Measurements from ENCODE around the gene EXOC3L2.

Gene EXOC3L2

DNA sequence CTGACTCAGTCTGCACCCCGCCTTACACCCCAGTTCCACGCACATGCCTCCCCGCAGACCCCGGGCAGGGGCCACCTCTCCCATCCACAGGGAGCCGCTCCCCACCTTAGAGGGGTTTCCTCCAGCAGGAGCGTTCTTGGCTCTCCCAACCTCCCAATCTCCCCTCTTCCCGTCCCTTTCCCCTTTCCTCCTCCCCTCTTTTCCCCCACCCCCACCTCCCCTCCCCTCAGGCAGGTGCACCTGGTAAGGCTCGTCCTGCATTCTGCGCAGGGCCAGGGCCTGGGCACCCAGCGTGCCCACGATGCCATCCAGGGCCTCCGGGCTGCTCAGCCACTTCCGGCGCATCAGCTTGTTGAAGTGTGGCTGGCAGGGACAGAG is 27.3 kb downstream of the EXOC3L2 start:
- DNase-seq, result no peak

DNA sequence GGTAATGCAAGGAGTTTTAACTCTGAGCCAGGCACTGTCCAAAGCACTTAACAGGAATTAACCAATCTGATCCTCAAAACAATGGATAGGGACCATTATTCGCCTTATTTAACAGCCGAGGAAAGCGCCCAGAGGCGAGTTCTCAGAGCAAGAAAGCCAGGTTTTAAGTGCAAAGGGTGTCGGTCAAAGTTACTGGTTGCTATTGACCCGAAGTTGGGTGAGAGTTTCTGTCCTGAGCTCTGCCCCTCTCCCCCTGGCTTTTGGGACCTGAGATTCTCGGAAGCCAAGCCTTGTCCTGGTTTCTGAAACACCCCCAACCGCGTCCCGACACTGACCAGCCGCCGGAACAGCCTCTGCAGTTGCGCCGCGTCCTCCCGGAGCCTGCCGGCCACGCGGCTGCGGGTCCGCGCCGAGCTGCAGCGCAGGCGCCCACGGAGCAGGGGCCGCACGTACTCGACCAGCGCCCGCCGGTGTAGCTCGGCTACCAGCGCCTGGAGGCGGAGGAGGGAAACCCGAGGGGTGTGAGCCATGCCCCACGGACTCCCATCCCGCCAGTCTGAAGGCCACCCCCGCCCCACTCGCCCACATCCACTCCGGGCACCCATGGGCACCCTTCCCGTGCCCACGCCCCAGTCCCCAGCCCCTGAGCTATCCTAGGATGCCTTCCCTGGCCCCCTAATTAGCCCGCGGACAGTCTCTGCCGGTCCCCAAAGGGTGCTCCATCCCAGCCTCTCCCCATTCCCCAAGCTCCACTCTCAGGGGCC is 27.8 kb downstream of the EXOC3L2 start:
- DNase-seq, result no peak

DNA sequence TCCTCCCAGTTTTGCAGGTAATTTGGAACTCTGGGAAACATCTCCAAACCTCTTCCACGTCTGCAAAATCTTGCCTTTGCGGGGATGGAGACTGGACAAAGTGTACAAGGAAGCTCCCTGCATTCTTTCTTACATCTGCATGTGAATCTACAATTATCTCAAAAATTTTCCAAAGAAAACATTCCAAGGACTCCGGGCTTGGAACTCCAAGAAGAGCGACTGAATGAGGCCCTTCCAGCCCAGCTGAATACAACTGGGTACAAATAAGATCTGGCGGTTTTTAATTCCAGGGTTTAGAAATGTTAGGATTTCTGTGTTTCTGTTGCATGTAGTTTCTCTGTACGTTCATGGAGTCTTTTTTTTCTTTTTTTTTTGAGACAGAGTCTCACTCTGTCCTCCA is 28.5 kb downstream of the EXOC3L2 start:
- DNase-seq, result no peak

DNA sequence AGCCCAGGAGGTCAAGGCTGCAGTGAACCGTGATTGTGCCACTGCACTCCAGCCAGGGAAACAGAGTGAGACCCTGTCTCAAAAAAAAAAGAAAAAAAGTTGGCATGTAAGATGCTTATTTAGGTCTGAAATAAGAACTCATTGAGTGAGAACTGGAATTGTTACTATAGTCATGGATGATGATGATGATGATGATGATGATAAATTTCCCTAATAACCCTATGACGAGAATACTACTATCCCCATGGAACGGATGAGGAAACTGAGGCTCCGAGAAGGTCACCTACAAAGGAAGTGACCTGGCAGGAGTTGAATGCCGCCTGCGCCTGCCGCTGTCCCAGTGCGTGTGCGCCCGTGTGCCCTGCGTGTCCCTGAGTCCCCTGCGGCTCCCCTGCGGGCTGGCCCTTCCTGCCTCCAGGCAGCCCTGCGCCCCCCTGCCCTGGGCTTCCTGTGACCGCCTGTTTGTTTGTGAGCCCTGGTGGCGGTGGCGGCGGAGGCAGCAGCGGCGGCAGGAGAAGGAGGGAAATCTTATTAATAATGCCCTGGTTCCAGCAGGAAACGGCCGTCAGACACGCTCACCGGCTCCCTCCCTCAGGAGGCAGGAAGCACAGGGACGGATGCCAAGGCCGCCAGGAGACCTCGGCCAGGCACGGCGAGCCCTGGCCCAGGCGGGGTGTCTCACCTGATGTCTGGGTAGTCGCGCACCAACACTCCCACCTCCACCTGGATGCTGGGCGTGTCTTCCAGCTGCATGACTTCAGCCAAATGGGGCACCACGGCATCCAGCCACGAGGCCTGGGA is 29.6 kb downstream of the EXOC3L2 start:
- DNase-seq, result no peak

DNA sequence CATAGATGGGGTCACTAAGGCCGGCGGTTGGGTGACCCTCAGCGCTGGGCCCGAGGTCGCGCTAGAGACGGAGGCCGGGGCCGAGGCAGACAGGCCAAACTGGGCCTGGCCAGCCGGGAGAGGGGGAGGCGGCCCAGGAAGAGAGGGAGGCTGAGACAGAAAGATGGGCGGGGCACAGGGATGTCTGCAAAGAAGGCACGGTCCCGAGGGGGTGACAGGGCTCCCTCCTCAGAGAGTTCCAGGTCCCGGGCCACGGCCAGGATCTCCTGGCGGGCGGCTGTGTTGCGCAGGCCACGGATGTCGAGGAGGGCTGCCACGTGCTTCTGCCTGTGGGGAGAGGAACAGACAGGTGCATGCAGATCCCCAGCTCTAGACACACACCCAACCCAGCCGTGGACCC is 32.2 kb downstream of the EXOC3L2 start:
- DNase-seq, result no peak

DNA sequence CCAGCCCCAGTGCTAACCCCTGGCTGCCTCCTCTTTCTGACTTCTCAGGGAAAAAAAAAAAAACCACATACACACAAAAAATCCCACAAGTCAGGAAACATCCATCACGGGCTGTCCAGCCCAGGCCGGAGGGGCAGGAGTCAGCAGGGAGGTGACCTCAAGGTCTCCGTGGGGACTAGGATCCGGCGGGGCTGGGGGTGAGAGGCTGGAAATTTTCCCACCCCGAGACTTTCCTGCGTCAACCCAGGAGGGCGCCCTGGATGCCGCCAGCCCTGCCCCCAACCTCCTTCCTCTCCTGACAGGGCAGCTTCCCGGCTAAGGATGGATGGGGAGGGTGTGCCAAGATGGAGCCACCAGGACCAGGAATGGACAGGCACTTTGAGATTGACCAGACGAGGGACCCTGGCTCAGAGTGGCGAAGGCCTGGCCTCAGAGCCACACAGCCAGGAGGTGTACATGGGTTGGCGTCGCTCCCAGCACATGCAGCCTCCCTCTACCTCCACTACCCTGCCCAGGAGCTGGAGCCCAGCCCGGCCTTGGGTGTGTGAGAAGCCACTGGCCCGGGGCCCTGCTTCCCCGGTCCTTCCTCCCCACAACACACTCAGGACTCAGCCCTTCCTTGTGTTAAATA is 33.3 kb downstream of the EXOC3L2 start:
- no peak for DNase-seq

DNA sequence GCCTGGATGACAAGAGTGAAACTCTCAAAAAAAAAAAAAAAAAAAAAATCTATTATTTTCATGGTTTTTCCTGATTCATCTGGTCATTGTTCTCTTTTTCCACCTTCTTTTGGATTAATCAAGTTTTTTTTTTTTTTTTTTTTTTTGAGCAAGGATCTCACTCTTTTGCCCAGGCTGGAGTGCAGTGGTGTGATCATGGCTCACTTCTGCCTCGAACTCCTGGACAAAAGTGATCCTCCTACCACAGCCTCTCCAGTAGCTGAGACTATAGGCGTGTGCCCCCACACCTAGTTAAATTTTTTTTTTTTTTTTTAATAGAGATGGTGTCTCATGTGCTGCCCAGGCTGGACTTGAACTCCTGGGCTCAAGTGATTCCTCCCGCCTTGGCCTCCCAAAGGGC is 38.9 kb downstream of the EXOC3L2 start:
- DNase-seq, result no peak

DNA sequence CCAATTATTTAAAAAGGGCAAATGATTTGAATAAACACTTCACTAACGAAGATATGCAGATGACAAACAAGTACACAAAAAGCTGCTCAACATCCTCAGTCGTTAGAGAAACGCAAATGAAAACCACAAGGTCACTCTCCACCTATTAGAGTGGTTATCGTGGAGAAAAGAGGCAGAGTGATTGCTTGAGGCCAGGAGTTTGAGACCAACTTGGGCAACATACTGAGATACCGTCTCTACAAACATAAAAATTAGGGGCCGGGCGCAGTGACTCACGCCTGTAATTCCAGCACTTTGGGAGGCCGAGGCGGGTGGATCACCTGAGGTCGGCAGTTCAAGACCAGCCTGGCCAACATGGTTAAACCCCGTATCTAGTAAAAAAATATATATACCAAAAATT is 39.4 kb downstream of the EXOC3L2 start:
- DNase-seq, result no peak

DNA sequence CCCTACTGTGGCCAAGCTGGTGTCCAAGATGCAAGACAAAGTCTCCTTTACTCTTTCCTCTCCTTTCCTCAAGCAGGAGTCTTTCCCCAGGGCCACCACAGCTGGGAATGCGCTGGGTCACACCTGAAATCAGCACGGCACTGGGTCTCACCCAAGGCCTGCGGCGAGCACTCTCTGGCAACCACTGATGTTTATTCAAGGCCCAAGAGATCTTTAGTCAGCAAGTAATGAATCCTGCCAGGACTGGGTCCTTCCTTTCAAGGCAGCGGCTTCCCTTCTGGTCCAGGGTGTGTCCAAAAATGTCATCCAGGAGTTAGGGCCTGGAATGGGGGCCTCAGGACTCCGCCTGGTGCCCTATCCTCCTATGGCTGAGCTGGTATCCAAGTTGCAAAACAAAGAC is 42.6 kb downstream of the EXOC3L2 start:
- no peak for DNase-seq

DNA sequence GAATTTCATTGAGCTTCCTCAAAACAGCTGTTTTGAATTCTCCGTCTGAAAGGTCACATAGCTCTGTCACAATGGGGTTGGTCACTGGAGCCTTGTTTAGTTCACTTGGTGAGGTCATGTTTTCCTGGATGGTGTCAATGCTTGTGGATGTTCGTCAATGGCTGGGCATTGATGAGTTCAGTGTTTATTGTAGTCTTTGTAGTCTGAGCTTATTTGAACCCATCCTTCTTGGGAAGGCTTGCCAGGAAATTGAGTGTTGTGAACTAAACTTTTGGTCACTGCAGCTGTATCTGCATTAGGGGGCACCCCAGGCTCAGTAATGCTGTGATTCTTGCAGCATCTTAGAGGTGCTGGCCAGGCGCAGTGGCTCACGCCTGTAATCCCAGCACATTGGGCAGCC is 44.6 kb downstream of the EXOC3L2 start:
- DNase-seq, result no peak

DNA sequence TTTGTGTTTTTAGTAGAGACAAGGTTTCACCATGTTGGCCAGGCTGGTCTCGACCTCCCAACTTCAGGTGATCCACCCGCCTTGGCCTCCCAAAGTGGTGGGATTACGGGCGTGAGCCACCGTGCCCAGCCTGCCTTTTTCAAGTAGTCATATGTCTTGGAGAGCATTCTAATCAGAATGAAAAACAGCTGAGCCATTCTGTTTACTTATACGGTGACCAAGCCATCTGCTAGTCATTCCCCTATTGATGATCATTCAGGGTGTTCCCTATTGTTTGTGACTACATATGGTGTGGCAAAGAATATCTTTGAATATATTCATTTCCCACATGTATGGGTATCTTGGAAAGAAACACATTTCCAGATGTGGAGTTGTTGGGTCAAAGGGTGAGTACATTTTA is 49.4 kb downstream of the EXOC3L2 start:
- no peak for DNase-seq

DNA sequence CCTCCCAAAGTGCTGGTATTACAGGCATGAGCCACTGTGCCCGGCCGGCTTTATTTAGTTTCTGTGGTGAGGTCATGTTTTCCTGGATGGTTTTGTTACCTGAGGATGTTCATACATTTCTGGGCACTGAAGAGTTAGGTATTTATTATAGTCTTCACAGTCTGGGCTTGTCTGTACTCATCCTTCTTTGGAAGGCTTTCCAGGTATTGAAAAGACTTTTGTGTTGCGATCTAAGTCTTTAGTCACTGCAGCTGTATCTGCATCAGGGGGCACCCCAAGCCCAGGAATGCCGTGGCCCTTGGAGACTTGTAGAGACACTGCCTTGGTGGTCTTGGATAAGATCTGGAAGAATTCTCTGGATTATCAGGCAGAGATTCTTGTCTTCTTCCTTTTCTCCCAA is 53.8 kb downstream of the EXOC3L2 start:
- no peak for DNase-seq

DNA sequence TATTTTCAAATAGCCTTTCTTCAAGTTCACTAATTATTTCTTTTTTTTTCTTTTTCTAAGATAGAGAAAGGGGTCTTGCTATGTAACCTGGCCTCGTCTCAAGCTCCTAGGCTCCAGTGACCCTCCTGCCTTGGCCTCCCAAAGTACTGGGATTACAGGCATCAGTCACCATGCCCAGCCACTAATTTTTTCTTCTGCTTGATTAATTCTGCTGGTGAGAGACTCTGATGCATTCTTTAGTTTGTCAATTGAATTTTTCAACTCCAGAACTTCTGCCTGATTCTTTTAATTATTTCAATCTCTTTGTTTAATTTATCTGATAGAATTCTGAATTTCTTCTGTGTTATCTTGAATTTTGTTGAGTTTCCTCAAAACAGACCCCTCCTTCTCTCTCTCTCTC is 55.2 kb downstream of the EXOC3L2 start:
- DNase-seq, result no peak

DNA sequence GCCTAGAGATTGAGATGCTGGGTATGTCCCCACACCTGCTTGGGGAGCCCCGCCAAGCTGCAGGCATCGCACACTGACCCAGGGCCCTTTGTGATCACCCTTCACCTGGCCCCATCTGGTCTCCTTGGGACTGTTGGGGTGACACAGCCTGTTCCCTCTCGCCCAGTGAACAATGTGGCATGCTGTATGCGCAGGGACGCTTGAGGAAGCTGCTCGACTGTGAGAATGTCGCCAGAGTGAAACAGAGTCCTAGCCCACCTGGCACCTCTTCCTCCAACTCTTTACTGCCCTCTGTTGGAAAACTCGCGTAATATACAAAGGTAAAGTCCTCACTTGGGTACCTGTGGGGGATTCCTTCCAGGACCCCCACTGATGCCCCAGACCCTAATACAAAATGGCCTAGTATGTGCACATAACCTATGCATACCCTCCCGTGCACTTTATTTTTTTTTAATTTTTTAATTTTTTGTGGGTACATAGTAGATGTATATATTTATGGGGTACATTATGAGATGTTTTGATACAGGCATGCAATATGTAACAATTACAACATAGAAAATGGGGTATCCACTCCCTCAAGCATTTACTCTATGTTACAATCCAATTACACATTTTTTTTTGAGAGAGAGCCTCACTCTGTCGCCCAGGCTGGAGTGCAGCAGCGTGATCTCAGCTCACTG is 57.6 kb downstream of the EXOC3L2 start:
- DNase-seq, result peak in 3 of 6 experiments; percentile 10 to 70 (median 64)

DNA sequence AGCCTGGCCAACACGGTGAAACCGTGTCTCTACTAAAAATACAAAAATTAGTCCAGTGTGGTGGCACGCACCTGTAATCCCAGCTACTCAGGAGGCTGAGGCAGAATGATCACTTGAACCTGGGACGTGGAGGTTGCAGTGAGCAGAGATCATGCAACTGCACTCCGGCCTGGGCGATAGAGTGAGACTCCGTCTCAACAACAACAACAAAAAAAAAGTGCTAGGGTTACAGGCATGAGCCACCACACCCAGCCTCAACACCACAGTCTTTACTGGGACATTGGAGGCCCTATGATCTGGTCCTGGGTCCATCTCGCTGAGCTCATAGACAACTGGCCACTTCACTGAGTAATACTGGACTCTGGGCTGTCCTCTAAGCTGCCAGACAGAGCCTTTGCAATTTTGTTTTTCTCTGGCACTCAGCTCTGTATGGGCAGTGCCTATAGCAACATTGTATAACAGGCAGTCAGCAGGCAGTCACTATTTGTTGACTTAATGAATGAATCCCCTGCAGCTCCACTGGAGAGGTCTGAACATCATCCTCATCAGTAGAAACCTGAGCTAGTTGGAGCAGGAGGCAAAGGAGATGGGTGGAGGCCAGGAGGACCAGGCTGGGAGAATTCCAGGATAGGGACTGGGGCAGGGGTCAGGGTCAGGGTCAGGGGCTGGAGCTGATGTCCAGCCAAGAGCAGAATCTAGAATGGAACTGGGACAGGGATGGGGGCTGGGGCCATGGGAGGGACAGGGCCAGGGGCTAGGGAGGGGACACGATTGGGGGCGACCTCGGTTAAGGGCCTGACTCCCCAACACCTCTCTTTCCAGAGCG is 58.5 kb downstream of the EXOC3L2 start:
- DNase-seq, result no peak

DNA sequence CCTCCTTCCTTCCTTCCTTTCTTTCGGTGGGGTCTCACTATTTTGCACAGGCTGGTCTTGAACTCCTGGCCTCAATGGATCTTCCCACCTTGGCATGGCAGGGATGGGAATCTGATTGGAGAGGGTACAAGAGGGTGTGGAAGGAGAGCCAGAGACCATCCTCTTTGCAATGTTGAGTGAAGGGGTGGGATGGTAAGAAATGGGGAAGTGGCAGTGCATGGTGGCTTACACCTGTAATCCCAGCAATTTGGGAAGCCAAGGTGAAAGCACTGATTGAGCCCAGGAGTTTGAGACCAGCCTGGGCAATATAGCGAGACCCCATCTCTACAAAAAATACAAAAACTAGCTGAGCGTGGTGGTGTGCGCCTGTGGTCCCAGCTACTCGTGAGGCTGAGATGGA is 61.1 kb downstream of the EXOC3L2 start:
- DNase-seq, result no peak

DNA sequence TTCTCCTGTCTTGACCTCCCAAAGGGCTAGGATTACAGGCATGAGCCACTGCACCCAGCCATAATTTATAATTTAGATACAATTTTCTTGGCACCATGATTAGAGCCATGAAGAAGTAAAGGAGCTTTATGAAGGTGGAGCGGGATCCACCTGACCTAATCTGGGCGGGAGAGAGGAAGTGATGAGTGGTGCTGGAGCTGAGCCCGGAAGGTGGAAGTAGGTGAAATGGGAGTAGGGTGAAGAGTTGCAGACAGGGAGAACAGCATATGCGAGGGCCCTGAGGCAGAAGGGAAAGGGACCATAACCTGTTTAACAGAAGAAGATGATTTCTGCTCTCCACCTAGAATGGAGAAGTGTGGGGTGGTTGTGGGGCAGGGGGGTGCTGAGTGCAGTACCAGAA is 62.4 kb downstream of the EXOC3L2 start:
- no peak for DNase-seq

DNA sequence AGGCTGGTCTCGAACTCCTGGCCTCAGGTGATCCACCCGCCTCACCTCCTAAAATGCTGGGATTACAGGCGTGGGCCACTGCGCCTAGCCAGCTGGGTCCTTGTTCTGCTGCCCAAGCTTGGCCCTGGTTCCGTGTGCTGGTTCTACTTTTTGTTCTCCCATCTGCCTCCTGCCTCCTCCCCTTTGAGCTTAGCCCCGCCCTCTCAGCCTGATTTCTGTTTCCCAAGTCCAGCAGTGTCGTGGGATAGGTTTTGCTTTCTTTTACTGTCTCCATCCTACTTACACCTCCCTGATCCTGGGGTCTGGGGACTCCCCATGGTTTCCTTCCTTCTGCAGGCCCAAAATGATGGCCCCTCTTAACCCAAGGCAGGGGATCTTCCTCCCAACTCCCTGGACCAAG is 64.3 kb downstream of the EXOC3L2 start:
- no peak for DNase-seq

DNA sequence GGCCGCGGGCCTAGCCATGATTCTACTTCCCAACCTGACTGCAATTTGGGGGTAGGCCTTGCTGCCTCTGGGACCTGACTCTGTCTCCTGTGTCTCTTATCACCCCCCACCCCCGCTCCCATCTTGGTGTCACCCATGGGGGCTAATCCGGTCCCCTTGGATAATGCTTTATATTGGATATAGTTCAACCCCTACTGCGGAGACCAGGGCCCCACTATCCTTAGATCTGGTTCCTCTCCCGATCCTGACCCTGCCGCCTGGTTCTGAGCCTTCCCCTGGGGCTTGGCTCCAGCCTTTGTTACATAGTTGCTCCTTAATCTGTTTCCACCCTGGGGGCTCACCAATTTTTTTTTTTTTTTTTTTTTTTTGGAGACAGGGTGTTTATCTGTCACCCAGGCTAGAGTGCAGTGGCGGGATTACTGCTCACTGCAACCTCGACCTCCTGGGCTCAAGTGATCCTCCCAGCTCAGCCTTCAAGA is 65.3 kb downstream of the EXOC3L2 start:
- no peak for DNase-seq

DNA sequence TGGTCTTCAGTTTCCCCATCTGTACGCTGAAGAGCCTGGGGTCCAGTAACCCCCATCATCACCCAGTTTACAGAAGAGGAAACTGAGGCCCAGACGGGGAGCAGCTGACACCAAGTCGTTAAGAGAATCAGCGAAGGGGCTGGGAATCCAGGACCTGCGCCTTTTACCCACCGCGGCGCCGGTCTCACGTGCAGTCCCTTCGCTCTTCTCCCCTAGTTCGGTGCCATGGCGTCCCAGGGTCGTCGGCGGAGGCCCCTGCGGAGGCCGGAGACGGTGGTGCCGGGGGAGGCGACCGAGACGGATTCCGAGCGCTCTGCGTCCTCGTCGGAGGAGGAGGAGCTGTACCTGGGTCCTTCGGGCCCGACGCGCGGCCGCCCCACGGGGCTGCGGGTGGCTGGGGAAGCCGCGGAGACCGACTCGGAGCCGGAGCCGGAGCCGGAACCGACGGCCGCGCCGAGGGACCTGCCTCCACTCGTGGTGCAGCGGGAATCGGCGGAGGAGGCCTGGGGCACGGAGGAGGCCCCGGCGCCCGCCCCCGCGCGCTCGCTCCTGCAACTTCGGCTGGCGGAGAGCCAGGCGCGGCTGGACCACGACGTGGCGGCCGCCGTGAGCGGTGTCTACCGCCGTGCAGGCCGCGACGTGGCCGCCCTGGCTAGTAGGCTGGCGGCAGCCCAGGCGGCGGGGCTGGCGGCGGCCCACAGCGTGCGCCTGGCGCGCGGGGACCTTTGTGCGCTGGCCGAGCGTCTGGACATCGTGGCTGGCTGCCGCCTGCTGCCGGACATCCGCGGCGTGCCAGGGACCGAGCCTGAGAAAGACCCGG is 65.9 kb downstream of the EXOC3L2 start:
- DNase-seq, result peak in 3 of 6 experiments; percentile 25 to 57 (median 41)

Data from stimulated activated naive CD4-positive, alpha-beta T cell (primary cell).